Spleen (tissue), 7 donors: ENCODE results near the gene GFPT2.

ENCODE experiments used
- POLR2A ChIP-seq, 3 donors: fragments of 450-650 bp; IDR thresholded peaks; one replicate each; pipeline ENCODE4 v1.5.1; 2017; ENCODE audit warnings: antibody characterized with exemption in 3 of 3, mild to moderate bottlenecking in 1 of 3
- POLR2AphosphoS5 ChIP-seq, 3 donors: sonication (generic); formaldehyde crosslinking; IDR thresholded peaks; one replicate each; pipeline ENCODE4 v1.5.1; 2017; ENCODE audit warnings: antibody characterized with exemption in 3 of 3
- TF ChIP-seq, protein P1 (sequence below), 11 experiments: fragments of 200-600 bp in 7 of 11; fragments of 450-650 bp in 4 of 11; sonication (generic) in 4 of 11; IDR thresholded peaks in 8 of 11; conservative IDR thresholded peaks in 3 of 11; 1 replicate in 7 of 11; 2 replicates in 4 of 11; pipeline versions ENCODE4 v1.4.0 to v1.8.0; 2016 to 2021; ENCODE audit warnings: antibody characterized with exemption in 11 of 11, inconsistent platforms in 4 of 11, mild to moderate bottlenecking in 1 of 11
- donor health status: DM: no; HTN: no; CAD: no; lungs with moderate emphysema.
- donor health status: DM: no; HTN: no; CAD: no.
- donor health status: DM: no; HTN: no; CAD: no.

GRCh38 chr5:180389252-180390101 lies 36.3 kb upstream of the GFPT2 start:
- TF ChIP-seq, protein P1, sequence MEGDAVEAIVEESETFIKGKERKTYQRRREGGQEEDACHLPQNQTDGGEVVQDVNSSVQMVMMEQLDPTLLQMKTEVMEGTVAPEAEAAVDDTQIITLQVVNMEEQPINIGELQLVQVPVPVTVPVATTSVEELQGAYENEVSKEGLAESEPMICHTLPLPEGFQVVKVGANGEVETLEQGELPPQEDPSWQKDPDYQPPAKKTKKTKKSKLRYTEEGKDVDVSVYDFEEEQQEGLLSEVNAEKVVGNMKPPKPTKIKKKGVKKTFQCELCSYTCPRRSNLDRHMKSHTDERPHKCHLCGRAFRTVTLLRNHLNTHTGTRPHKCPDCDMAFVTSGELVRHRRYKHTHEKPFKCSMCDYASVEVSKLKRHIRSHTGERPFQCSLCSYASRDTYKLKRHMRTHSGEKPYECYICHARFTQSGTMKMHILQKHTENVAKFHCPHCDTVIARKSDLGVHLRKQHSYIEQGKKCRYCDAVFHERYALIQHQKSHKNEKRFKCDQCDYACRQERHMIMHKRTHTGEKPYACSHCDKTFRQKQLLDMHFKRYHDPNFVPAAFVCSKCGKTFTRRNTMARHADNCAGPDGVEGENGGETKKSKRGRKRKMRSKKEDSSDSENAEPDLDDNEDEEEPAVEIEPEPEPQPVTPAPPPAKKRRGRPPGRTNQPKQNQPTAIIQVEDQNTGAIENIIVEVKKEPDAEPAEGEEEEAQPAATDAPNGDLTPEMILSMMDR (IDR thresholded peaks at IDR 0.05 in 8 of 11, conservative IDR thresholded peaks at IDR 0.05 in 3 of 11), result no peak
- TF ChIP-seq POLR2A (IDR thresholded peaks at IDR 0.05) (no peak), POLR2AphosphoS5 (IDR thresholded peaks at IDR 0.05) (no peak)
